Mucosa of descending colon (tissue), 3 donors: ENCODE measurements around the gene MPL. TPM values are rescaled to one million over a fixed set of nuclear protein-coding genes. Genes with fewer than 3 reads are reported as not detected.
A peak's percentile ranks its signal among the peaks of the same experiment; 100 is the strongest.

Experiments used
- ATAC-seq: fragments of 200-7000 bp; cut with Tn5 transposase; one replicate; pipeline ENCODE4 v1.9.1; 2020; ENCODE audit warnings: mild to moderate bottlenecking, moderate library complexity
- DNase-seq, 3 donors: peaks; one replicate each; pipeline ENCODE4 v3.0.0-alpha.2; 2020
- H3K36me3 ChIP-seq: fragments of 200-600 bp; one replicate; pipeline ENCODE4 v1.8.0; 2021; ENCODE audit warnings: low read depth, mild to moderate bottlenecking
- H3K4me1 ChIP-seq: fragments of 200-600 bp; one replicate; pipeline ENCODE4 v1.8.0; 2021; ENCODE audit warnings: low read depth, mild to moderate bottlenecking
- H3K4me3 ChIP-seq: fragments of 200-600 bp; one replicate; pipeline ENCODE4 v1.8.0; 2021; ENCODE audit warnings: mild to moderate bottlenecking
- H3K9me3 ChIP-seq: fragments of 200-600 bp; one replicate; pipeline ENCODE4 v1.8.0; 2021; ENCODE audit warnings: mild to moderate bottlenecking
- intact Hi-C, 2 donors: fragments of 100-400 bp; cut with DNase I in 1 of 2; cut with micrococcal nuclease in 1 of 2; formaldehyde crosslinking; loops; one replicate each; pipeline versions ENCODE4 v1.11.0 to v1.11.1; 2022; cut with DNase I, micrococcal nuclease
- total RNA-seq, 3 donors: library from RNA; stranded (reverse); fragmentation: NEBNext Ultra II Directional in 2 of 3; extraction: Animal tissue kit (Norgen Biotek cat#: 25700) in 2 of 3; gene quantifications; one replicate each; pipeline versions ENCODE4 v1.2.1 to v1.2.4, GENCODE V29; 2021 to 2023
- TF ChIP-seq, protein P1 (sequence below): fragments of 200-600 bp; IDR thresholded peaks from one replicate; pipeline ENCODE4 v1.8.0; 2022; ENCODE audit warnings: antibody characterized with exemption, mild to moderate bottlenecking
- donor health status: DM: no; HTN: no; CAD: no; lungs with moderate emphysema.
- donor health status: DM: no; HTN: no; CAD: no.
- donor health status: DM: no; HTN: yes; CAD: no.

The MPL gene
- total RNA-seq, 3 donors from 2014 or later = 0.81 to 1.0 TPM; not detected in 1

DNA sequence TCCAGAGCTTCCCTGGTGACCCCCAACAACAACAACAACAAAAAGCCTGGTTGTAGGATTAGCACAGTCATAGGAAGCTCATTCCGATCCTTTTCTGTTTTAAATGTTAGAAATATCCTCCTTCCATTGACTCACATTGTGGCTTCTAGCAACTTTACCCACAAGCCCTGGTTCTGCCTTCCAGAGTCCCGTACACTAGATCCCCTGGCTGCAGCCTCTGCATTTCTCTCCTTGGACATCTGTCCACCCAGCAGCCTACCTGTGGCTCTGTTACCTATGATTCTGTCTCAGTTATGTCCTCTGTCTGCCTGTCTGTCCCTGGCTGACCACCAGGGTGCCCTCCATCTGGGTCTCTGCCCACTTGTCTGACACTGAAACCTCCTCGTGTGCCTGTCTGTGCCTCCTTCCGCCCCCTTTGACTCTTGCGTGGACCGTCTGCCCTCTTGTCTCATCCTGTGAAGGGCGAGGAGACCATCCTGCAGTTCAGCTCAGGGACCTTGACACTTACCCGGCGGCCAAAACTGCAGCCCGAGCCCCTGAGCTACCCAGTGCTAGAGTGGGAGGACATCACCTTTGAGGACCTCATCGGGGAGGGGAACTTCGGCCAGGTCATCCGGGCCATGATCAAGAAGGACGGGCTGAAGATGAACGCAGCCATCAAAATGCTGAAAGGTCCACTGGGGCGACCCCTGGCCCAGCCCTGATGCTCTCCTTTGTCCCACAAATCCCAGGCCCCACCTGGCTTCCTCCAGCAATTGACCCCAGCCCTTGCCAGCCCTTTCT is 20.7 kb upstream of the MPL start:
- Histone ChIP-seq H3K4me1 (peaks cover 6% of the 10 kb centered on the region), H3K36me3 (no peaks in the 10 kb centered on the region), H3K4me3 (no peak overlapping the region), H3K9me3 (no peaks in the 10 kb centered on the region)
- intact Hi-C loops = no loop called here
- ATAC-seq = no peak
- TF ChIP-seq, protein P1, sequence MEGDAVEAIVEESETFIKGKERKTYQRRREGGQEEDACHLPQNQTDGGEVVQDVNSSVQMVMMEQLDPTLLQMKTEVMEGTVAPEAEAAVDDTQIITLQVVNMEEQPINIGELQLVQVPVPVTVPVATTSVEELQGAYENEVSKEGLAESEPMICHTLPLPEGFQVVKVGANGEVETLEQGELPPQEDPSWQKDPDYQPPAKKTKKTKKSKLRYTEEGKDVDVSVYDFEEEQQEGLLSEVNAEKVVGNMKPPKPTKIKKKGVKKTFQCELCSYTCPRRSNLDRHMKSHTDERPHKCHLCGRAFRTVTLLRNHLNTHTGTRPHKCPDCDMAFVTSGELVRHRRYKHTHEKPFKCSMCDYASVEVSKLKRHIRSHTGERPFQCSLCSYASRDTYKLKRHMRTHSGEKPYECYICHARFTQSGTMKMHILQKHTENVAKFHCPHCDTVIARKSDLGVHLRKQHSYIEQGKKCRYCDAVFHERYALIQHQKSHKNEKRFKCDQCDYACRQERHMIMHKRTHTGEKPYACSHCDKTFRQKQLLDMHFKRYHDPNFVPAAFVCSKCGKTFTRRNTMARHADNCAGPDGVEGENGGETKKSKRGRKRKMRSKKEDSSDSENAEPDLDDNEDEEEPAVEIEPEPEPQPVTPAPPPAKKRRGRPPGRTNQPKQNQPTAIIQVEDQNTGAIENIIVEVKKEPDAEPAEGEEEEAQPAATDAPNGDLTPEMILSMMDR = no peak
- no peak for DNase-seq

DNA sequence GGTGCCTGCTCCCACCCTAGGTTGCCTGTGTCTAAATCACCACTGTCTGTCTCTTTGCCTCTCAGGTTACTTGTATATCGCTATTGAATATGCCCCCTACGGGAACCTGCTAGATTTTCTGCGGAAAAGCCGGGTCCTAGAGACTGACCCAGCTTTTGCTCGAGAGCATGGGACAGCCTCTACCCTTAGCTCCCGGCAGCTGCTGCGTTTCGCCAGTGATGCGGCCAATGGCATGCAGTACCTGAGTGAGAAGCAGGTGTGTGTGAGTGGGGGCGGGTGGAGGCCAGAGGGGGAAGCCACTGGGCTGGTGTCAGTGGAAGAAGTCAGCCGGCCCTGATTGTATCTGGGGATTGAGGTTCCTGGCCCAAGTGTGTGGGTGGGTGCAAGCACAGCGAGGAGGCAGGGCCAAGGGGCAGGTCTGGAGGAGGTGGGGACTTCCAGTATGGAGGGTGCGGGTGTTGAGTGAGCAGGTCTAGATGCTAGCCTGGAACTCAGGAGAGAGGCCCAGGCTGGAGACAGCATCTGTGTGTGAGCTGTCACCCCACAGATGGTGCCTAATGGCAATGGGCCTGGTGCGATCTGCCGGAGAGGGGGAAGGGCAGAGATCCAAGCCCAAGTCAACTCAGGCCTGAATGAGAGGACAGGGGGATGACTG is 19.7 kb upstream of the MPL start:
- H3K36me3 ChIP-seq = no peaks in the 10 kb centered on the region
- DNase-seq (no peak), ATAC-seq (no peak)
- no peak overlapping the region for H3K4me3 ChIP-seq
- H3K4me1 ChIP-seq = peaks cover 6% of the 10 kb centered on the region
- H3K9me3 ChIP-seq = no peaks in the 10 kb centered on the region
- TF ChIP-seq, protein P1 = no peak
- intact Hi-C loops = no loop called here

DNA sequence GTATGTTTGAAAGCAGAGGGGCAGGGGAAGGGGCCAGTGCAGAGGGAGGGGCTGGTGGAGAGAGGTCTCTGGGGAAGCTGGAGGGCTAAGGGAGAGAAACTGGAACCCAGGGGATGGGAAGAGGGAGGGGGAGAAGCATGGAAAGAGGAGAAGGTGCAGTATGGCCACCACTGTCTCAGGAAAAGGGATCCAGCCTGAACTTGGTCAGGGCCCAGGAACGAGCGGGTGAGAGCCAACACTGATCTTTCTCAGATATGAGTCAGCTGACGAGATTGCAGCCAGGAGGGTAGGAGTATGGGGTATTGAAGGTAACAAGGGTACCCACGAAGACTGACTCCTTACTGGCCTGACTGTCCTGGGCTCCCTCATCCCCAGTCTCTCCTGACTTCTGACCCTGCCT is 18.8 kb upstream of the MPL start:
- H3K9me3 ChIP-seq = no peaks in the 10 kb centered on the region
- no peak overlapping the region for H3K4me3 ChIP-seq
- DNase-seq (no peak), ATAC-seq (no peak)
- H3K4me1 ChIP-seq = peaks cover 2% of the 10 kb centered on the region
- intact Hi-C loops = no loop called here
- no peaks in the 10 kb centered on the region for H3K36me3 ChIP-seq
- TF ChIP-seq, protein P1 = no peak

DNA sequence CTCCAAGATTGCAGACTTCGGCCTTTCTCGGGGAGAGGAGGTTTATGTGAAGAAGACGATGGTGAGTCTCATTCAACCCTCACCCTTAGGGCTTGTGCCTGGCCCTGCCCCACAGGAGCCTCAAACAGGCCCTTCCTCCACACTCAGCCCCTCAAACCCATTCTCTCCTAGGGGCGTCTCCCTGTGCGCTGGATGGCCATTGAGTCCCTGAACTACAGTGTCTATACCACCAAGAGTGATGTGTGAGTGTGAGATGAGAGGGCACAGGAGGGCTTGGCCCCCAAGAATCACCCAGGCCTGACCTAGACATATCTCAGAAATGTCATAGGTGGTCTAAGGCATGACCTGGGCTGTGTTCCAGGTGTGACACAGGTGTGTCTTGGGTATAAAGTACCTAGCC is 18.3 kb upstream of the MPL start:
- intact Hi-C loops = no loop called here
- DNase-seq = no peak
- ATAC-seq = no peak
- H3K4me3 ChIP-seq = no peak overlapping the region
- no peaks in the 10 kb centered on the region for H3K4me1 ChIP-seq
- TF ChIP-seq, protein P1 = no peak
- H3K9me3 ChIP-seq = no peaks in the 10 kb centered on the region
- H3K36me3 ChIP-seq = no peaks in the 10 kb centered on the region

DNA sequence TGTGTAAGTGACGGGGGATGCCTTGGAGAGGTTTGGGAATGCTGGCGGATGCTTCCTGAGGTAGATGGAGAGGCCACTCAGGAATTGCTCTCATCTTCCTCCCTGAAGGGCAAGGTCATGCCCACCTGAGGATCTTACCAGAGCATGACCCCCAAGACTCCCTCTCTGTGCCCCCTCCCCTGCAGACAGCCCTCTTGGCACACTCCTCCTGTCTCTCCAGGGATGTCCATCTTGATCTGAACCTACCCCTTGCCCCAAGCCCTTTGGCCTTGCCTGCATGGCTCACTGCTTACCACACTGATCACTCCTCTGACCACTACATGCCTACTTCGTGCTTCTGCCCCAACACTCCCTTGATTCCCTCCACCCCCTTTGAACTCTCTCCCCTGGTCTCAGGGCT is 17.9 kb upstream of the MPL start:
- peak; percentile 43 for ATAC-seq
- intact Hi-C loops = no loop called here
- Histone ChIP-seq H3K36me3 (no peaks in the 10 kb centered on the region), H3K4me3 (no peak overlapping the region), H3K9me3 (peaks cover 2% of the 10 kb centered on the region), H3K4me1 (no peaks in the 10 kb centered on the region)
- TF ChIP-seq, protein P1 = no peak
- no peak for DNase-seq
